Transverse colon (tissue), 4 donors: ENCODE results near the gene REEP6.

ENCODE experiments used
- CTCF ChIP-seq, 5 experiments: fragments of 200-600 bp in 3 of 5; fragments of 450-650 bp in 2 of 5; sonication (generic) in 3 of 5; IDR thresholded peaks; 1 replicate in 2 of 5; 2 replicates in 3 of 5; pipeline ENCODE4 v1.5.1; 2016 to 2017; ENCODE audit warnings: antibody characterized with exemption in 5 of 5, inconsistent platforms in 3 of 5, mild to moderate bottlenecking in 2 of 5, moderate library complexity in 1 of 5
- POLR2A ChIP-seq: fragments of 450-650 bp; IDR thresholded peaks from one replicate; pipeline ENCODE4 v1.6.1; 2016; ENCODE audit warnings: antibody characterized with exemption, mild to moderate bottlenecking, moderate library complexity
- POLR2AphosphoS5 ChIP-seq, 3 donors: sonication (generic); formaldehyde crosslinking; IDR thresholded peaks; one replicate each; pipeline ENCODE4 v1.6.1; 2016; ENCODE audit warnings: antibody characterized with exemption in 3 of 3

GRCh38 chr19:1492474-1493006 lies 1.6 kb downstream of the REEP6 start:
- TF ChIP-seq POLR2AphosphoS5 (IDR thresholded peaks at IDR 0.05) (no peak), CTCF (IDR thresholded peaks at IDR 0.05) (no peak), POLR2A (no peak)
